NCI-H2227 treated with DMSO at 0.1 percent for 48 hours (cell line): ENCODE measurements around the gene NADK2.

Experiments
- DNase-seq: peaks from one replicate; lab custom pipeline; 2025; lab: John Stamatoyannopoulos, UW

NADK2 gene

DNA sequence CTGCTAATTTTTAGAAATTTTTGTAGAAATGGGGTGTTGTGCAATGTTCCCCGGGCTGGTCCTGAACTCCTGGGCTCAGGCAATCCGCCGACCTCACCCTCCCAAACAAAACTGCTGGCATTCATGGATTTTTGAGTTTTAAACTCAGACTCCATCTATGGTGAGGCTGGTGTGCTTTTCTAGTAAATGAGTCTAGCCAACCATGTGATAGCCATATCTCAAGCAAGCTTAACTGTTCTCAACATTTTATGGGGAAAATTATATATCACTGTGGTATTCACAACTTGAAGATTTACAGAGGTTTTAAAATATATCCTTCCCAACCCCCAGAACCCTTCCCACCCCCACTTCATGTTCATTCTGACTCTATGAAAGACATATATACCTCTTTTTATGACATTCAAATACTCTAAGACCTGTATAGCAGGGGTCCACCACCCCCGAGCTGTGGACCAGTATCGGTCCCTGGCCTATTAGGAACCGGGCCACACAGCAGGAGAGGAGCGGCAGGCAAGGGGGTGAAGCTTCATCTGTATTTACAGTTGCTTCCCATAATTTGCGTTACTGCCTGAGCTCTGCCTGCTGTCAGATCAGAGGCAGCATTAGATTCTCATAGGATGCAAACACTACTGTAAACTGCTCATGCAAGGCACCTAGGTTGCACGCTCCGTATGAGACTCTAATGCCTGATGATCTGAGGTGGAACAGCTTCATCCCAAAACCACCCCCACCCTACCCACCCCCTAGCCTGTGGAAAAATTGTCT lies 4.5 kb upstream of the NADK2 start:
- no peak for DNase-seq

DNA sequence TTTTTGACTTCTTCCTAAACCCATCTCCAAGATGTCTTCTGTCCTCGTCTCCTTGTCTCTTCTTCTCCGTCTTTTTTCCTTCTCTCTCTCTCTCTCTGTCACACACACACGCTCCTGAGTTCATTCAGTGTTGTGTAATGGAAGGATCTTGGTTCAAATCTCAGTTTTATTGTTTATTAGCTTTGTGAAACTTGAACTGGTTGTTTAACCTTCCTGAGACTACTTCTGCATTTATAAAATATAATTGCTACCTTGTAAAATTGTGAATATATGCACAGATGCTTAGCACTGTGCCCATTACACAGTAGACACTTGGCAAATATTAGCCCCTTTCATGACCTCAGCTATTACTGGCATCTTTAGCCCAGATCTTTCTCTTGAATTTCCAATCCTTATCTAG lies 2.4 kb upstream of the NADK2 start:
- no peak for DNase-seq

DNA sequence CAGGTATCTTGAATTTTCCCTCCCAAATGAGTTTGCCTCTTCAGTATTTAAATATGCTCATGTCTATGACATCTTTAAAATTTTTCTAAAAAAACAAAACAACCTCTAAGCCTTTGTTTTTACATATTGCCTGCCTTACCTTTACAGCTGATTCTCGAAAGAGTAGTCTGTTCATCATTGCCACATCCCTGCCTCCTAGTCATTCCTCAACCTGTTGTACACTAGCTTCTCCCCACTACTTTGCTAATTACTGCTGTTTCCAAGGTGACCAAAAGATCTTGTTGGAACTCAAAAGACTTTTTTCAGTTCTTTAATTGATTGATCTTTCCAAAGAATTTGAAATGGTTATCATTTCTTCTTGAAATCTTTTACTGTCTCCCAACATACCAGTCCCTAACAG lies 1.9 kb upstream of the NADK2 start:
- DNase-seq, result no peak

GRCh38 chr5:36242534-36243485 lies 1.1 kb upstream of the NADK2 start:
- DNase-seq, result no peak

- peak; percentile 53 for DNase-seq
Observed at GRCh38 chr5:36240779-36241630, 720 bp downstream of the NADK2 start.

DNA sequence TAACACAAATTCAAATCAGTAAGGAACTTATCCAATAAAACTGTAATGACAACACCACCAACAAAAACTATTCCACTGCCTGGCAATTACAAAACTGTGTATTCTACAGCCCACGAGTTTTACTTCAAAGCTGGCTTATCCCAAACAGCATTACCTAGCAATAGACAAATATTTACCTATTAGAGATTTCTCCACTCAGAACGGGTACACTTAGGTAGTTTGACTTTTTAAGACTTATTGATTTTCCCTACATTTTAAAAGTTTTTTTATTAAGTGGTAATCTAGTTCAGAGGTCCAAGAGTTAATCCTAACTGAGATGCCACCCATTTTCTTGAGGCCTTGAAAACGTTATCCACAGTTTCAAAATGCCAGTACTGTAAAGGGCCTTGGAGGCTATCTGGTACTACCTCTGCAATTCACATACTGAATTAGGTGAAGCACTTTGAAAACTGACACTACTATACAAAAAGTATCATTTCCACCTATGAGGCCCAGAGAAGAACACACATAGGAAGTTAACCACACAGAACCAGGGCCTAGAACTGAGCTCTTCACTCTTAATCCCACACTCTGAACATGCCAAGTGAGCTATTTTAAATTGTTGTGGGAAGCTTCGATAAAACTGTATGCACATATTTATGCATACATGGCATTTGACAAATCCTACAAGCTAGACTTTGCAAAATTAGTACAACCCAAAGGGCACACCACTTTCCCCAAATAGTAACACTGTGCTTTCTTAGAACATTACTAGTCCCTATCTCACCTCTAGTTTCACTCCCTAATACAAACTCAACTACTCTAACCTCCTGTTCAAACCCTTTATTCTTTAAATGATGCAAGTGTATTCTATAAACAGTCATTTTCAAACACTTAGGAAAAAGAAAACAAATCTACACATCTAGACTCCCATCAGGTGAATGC lies 2.1 kb downstream of the NADK2 start:
- no peak for DNase-seq

DNA sequence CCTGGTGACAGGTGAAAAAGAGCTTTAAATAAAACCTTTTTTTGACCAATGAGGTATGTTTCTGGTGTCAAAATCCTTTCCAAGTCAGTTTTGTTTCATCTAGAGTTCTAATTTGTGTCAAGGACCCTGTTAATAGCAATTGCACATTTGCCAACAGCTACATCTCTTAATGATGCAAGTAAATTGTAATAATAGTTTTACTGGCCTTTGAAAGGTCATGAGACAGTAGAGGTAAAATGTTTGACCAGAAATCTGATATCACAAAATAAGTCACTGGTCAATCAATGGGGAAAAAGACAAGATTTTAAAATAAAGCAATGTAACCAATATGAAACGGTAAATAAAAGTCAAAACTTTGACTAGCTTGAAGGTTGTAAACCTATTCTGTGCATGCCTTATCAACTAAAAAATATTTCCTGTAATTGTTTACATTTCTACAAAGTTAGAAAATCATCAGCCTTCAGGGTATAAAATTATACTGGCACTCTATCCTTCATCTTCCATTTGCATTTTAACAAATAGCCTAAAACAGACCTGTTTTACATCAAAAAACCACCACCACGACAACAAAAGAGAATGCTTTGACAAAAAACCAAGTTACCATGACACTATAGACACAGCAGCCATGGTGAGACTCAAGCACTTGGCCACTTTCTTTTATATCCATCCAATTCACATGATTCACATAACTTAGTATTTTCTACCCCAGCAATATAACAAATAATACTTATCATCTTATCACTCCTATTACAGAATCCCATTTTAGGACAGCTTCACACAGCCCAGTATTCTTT lies 3.0 kb downstream of the NADK2 start:
- DNase-seq, result no peak

DNA sequence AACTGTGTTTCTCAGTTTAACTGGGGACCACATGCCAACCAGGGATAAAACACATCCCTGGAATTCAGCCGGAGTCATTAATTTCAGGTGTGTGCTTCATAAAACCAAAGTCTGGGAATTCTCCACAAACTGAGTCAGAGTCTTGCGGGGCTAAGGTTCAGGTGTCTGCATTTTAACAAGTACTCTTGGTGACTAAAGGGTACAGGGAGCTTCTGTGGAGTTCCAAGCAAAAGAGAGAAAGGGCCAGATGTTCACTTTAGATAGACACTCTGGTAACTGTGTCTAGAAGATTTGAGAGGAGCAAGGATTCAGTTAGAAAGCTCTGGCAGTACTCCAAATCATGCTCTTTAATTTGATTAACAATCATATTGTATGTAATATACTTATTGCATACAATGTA lies 4.0 kb downstream of the NADK2 start:
- DNase-seq, result no peak

GRCh38 chr5:36236801-36237200 lies 4.9 kb downstream of the NADK2 start:
- no peak for DNase-seq

DNA sequence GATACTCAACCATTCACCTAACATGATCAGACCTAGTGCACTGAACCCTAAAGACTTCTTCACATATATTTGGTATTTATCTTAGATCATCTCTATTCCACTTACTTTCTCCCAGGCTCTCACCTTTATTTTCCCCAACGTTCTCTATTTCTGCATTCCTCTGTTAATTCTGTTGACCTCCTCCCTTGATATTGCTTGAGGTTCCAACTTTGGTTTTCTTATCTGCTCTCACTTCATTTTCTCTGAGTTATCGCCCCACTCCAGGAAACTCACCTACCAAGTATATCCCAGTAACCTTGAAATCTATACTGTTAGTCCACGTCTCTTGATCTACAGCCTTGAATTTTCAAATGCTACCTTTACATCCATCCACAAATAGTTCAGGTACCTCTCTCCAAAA lies 9.2 kb downstream of the NADK2 start:
- DNase-seq, result no peak

- no peak for DNase-seq
Observed at GRCh38 chr5:36230151-36230790, 11.5 kb downstream of the NADK2 start.

GRCh38 chr5:36228505-36228904 lies 13.2 kb downstream of the NADK2 start:
- DNase-seq, result no peak

DNA sequence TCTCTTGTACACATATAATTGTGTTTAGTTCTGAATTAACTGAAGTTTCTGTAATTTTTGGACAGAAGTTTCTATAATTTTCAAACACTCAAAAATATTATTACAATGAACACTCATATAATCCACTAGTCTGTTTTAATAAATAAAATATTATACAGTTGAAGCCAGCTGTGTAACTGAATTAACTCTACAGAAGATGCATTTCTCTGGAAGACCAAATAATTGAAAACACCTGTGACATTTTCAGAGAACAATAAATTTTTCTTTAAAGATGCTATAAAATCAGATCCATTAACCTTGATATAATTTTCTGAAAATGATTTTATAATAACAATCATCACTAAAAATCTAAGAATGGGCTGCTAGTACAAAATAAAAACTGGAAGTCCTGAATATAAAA lies 14.7 kb downstream of the NADK2 start:
- no peak for DNase-seq

DNA sequence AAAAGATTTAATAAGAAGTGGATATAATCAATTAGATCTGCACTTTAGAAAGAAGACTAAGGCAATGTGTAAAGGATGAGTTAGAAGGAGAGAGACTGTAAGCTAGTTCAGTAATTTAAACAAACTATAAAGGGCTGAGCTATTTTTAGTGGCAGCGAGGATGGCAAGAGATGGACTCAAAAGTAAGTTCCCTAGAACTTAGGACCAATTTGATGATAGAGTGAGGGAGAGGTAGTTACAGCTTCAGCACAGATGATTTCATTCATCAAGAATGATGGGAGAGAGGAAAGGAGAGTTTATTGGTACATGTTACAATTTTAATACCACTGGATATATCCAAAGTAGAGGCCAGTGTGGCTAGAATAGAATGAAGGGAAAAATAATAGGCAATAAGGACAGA lies 19.1 kb downstream of the NADK2 start:
- DNase-seq, result no peak

GRCh38 chr5:36217988-36218387 lies 23.7 kb downstream of the NADK2 start:
- no peak for DNase-seq

DNA sequence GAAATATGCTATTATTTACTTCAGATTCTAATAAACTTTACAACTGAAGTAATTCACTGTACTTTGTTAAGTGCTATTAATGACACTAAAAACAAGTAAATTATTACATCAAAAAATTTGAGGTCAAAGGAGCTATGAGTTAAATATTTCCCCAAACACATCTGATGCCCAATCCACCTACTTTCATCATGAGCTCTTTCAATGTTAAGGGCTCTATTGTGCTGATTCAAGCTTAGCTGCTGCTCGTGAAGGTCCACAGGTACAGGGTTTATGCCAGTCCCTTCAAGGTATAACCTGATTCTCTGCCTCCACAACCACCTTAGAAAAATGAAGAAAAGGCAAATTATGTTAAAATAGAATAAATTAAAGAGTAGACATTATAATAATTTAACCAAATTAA lies 24.2 kb downstream of the NADK2 start:
- no peak for DNase-seq

DNA sequence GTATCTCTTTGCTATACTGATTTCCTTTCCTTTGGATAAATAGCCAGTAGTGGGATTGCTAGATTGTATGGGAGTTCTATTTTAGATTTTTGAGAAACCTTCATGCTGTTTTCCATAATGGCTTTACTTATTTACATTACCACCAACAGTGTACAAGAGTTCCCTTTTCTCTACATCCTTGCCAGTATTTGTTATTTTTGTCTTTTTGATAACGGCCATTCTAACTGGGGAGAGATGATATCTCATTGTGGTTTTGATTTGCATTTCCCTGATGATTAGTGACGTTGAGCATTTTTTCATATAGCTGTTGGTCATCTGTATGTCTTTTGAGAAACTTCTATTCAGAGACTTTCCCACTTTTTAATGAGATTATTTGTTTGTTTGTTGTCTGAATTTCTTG lies 25.8 kb downstream of the NADK2 start:
- DNase-seq, result no peak

DNA sequence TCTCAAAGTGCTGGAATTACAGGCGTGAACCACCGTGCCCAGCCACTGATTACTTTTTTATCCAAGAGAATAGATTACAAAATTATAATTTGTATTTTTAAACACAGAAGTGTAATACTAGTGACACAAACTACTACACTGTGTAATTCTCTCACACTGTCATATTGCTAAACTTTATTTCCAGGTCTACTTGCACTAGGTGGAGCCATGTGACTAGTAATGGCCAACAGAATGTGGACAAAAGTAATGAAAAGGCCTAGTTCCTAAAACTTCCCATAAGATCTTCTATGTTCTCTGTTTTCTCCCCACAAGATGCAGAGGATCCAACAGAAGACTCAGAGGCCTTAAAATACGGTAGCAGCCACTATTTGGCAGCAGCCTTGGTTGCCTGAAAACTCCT lies 27.3 kb downstream of the NADK2 start:
- no peak for DNase-seq

DNA sequence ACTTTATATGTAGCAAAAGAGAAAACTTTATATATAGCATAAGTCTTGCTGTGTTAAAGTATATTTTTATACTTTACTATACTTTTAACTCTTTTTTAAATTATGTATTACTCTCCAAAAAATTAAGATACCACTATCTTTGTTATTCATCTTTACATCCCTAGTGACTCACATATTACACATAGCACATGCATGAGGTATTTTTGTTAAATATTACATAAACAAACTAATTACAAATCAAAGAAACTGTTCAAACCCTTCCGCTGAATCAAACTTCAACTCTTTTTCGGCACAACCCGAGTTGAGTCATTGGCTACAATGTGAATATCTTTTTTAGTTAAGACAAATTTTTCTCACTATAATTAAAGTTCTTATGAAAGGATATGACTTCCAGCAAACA lies 32.1 kb downstream of the NADK2 start:
- no peak for DNase-seq

DNA sequence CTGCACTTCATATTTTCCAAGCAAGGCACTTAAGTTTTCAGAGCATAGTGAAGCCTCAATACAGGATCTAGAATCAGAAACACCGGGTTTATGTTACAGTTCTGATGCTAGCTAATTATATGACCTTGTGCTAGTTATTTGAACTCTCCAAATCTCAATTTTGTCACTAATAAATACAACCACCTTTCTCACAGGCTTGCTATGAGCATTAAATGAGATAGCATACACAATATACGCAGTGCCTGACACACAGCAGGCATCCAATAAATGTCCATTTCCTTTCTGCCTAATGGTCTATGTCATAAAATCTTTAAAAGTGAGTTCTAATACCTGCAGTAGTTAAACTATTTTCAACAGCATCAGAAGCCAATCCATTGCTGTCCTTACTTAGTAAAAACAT lies 32.9 kb downstream of the NADK2 start:
- DNase-seq, result no peak
